8988T (cell line): ENCODE measurements around the gene RIPPLY2.
"Not testable (repeated sequence)": the region's sequence is repeated elsewhere in the genome, so short reads cannot be mapped to it uniquely, and the experiment has no call there.

Source experiments
- DNase-seq: peaks from one replicate; pipeline ENCODE4 v3.0.0; 2011

Gene RIPPLY2

DNA sequence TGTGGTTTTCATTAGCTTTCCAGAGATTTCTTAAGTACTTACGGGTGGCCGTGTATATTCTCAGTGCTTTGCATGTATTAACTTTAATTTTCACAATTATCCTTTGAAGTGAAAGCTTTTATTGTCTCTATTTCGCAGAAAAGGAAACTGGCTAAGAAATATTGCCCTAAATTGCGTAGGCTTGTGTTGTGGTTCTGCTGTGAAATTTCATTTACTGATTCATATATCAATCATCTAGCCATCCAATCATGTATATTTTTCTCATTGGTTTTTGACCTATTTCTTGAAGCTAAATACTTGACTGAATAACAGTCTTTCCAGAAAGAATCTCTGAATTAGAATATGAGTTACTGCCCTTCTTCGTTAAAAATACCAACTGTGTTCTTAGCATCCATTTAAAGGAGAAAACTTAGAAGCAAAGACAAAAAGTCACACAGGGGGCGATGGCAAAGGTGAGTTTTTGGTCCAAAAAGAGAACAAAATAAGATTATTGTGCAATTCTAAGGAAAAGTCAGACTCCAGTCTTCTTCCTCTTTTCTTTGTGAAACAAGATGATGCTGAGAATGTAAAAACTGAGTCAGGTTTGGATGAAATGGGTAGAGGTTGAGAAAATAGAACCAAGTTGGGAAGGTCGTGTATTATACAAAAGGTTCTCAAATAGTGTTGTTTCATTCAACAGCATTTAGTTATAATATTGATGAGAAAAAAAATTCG is 7.8 kb downstream of the RIPPLY2 start:
- no peak for DNase-seq

DNA sequence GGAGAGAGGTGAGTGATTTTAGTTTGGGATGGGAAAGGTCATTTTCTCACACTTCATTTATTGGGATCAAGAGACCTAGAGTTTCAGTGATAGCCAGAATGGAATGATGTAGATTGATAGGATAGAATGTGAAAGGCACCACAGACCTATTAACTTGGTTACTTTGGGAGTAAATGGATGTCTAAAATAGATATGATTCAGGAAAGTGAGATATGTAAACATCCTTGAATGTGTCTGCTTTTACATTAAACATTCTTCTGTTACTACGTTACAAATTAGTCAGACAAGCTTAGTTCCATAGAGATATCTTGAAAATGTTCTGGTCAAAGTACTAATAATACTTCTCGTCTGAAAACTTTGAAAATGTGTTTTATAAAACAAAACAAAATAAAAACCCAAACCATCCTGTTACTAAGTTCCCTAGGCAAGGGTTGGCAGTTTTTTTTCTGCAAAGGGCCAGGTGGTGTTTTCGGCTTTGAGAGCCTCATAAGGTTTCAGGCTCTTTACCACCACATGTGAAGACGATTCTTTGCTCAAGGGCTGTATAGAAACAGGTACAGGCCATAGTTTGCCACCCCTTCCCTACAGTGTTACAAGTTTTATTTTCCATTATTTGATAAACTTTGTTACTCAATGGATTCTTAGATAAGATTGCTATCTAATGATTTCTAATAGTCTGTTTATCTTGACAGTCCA is 9.8 kb downstream of the RIPPLY2 start:
- DNase-seq: no peak

DNA sequence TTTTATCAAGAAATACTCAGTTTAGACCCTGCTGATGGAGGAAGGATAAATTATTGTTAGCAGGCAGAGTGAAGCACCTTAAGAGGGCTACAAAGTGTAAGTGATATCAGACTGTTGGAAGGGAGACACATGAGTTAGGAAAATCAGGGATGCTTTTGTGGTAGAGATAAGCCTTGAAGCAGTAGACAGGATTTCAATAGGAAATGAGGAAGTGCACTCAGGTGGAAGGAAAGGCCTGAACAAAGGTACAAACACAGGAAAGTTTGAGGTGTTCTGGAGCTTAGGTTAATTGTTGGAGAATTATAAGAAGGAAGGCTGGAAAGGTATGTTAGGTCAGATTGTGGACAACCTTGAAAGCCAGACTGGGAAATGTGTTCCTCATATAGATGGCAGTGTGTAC is 13.9 kb downstream of the RIPPLY2 start:
- no peak for DNase-seq

DNA sequence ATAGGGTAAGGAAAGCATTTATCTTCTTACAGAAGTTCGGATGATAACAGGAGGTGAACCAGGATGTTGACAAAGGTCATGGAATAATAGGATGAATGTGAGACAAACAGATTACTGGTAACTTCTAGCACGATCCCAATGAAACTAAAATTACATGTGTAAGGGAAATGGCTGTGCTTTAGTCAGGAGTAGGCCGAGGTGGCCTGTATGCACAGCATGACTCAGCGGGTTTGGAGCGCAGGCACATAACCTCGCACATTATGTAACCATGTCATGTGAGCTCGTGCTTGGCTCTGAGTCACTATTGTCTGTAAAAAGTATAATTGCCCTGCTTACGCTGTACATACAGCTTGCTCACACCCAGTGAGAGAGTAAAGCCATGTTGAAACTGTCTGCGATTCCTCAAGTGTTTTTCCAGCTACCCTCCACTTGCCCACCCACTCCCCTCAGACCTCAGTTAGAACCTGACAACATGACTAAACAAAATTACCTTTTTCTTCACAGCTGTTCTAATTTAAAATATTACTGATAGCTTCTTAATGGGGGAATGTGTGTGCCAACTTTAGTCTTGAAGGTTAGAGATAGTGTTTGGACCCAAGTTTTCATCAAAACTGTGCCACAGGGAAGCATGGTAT is 14.5 kb downstream of the RIPPLY2 start:
- DNase-seq: no peak

DNA sequence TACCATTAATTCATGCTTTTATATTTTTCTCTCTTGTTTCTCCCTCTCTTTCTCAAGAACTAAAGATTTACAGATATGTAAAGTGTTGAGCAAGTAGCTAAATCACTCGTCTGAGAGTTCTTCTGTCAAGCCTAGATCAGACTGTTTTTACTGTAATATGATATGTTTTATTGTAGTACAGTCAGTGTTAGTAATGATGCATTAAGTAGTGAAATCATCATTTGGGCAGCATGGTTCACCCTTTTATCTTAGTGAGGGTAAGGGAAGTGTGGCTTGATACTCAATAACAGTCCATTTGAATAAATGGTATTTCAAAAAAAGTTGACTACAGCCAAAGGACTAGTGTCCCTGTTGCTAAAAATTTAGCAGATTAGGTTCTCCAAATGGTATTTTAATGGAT is 15.5 kb downstream of the RIPPLY2 start:
- no peak for DNase-seq

DNA sequence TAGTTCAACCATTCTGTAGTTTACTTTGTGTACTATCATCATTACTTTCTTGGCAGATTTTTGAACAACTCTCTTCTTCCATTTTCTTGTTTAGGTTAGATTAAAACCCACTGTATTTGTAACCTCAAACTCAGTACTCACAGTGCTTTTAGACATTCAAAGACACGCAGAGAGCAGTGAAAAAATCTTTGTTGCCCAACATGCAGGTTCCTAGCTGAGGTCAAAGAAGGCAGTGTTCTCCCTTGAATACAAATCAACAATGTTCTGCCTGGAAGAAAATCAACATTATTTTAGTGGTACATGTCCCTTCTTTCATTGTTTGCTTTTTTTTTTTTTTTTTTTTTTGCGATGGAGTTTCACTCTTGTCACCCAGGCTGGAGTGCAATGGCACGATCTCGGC is 17.5 kb downstream of the RIPPLY2 start:
- no peak for DNase-seq

DNA sequence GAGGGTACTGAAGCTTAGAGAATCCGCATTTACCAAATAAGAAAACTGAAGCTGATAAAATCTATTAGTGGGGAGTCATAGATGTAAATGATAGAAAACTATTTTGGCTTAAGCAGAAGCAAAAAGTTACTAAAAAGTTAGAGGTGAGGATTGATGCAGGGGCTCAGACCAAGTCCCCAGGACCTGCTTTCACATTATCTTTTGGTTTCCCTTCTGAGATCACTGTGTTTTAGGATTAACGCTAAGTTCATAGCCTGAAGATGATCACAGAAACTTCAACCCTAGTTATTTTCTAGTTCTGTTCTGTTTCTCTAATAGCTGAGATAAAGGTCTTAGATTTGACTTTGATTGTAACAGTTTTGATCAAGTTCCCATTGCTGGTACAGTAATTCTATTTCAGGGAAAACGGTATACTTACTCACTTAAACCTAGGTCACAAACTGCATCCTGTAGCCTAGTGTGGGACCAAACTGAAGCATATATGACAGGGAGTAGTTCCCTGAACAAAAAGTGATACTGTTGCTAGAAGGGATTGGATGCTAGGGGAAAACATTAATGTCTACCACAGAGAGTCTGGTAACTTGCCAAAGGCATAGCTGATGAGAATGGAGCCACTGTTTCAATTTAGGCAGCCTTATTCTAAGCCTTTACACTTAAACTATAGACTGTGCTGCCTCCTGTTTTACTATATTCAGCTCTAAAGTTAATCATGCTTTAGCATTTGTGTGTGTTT is 19.4 kb downstream of the RIPPLY2 start:
- DNase-seq: no peak

DNA sequence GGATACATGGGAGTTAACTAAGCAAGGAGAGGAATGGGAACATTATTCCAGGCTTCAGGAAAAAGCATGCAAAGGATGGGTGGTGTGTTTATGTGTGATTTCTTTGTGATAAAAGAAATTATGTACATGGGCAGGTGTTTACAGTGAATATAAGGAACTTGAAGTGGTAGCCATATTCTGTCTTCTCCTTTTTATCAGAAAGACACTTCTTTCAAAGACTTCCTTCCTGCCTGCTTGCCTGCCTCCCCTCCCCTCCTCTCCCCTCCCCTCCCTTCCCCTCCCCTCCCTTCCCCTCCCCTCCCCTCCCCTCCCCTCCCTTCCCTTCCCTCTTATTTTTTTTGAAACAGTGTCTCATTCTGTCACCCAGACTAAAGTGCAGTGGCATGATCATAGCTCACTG is 20.7 kb downstream of the RIPPLY2 start:
- DNase-seq: no peak

DNA sequence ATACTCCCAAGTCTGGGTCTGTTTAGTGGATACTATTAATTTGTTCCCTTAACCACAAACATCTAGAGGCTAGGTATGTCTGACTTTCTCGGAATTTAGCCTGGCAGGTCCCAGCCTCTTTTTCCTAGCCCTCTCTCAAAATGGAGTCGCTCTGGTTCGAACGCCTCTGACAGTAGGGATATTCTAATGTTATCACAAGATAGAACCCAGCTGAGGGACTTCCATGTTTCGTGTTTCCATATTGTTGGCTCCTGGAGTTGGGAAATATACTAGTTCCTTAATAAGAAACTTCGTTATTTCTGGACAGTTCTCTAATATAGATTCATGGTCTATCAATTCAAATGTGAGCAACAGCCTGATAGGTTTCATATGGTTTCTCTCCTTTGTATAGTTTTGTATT is 22.7 kb downstream of the RIPPLY2 start:
- DNase-seq: no peak

DNA sequence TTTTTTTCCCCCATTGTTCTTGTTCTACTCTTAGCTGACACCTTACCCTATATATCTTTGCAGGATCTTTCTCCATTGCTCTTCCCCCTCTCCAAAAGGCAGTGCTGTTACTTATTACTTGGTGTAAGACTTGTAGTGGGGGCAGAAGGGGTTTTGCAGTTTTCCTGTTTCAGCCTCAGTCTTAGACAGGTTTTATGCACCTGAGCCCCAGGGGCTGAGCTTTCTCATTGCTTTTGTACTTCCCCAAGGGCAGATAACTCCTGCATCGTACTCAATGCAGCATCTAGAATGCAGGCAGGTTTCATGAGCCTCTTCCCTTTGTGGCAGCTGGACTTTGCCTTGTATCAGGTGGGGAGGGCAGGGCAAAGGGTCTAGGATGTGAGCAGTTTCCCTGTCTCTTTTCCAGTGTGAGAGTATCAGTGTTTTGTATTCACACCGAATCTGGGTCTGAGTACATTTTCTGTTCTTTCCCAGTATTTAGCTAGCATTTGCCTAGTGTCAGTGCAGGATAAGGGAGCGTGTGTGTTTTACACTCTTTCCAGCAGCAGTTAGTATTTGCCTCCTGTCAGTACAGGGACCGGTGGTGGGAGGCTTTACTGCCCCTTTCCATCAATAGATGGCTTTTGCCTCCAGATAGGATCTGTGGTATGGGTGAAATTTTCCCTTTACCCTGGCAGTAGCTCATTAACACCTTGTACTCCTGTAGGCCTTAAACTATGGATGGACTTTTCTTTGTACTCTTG is 25.9 kb downstream of the RIPPLY2 start:
- no peak for DNase-seq

DNA sequence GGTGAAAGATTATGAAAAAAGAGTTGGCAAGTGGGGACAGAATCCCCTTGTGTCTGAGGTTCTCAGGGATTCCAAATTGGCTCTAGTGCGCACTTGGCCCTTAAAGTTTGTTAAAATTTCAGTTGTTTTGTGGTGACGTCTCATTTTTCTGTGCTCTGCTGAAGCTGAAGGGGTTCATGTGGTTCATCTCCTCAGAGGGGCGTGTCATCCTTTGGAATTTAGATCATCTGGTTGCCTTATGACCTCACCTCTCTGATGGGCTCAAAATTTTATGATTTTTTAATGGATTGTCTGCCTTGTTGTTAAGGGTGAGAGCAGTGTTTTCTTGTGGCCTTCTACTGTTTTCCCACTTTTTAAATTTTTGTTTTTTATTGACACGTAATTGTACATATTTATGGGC is 26.6 kb downstream of the RIPPLY2 start:
- DNase-seq: no peak

DNA sequence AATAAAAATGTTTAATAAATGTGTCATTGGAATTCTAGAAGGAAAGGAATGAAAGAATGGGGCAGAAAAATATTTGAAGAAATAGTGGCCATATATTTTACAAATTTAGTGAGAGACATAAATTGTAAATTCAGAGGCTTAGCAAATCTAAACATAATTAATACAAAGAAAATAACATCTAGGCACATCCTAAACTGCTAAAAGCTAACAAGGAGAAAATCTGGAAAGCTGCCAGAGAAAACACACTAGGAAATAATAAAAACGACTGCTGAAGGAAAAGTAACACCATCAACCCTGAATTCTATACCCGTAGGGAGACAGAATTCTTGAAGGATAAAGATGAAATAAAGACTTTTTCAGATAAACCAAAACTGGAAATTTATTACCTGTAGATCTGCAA is 30.1 kb downstream of the RIPPLY2 start:
- no peak for DNase-seq

DNA sequence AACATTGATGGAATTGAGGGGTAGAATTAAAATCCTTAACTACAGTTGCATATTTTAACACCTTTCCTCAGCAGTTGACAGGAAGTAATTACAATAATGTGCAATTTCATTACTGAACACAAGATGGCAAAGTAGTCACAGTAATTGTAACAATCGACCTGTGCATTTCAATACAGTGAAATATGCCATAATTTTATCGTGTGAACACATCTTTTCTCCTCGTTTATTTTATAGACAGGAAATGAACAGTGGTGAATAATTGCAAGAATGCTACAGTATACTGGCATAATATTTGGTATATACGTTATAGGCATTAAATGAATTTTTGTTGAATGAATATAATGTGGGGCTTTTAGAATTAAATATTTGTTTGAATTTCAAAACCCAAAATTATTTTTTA is 31.4 kb downstream of the RIPPLY2 start:
- no peak for DNase-seq

DNA sequence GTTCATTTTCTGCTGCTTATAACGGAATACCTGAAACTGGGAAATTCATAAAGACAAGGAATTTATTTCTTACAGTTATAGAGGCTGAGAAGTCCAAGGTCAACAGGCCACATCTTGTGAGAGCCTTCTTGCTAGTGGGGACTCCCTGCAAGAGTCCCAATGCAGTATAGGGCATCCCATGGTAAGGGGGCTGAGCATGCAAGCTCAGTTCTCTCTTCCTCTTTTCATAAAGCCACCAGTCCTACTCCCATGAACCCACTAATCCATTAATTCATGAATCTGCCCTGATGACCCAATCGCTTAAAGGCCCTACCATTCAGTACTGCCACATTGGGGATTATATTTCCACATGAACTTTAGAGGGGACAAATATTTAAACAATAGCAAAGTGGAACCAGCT is 32.8 kb downstream of the RIPPLY2 start:
- no peak for DNase-seq

DNA sequence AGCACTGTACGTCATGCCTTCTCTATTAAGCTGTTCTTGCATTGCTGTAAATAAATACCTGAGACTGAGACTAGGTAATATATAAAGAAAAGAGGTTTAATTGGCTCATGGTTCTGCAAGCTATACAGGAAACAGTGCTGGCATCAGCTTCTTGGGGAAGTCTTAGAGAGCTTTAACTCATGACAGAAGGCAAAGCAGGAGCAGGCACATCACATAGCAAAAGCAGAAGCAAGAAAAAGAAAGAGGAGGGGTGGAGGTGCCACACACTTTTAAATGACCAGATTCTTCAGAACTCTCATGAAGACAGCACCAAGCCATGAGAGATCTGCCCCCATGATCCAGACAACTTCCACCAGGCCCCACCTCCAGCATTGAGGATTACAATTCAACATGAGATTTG is 36.5 kb downstream of the RIPPLY2 start:
- DNase-seq: no peak

DNA sequence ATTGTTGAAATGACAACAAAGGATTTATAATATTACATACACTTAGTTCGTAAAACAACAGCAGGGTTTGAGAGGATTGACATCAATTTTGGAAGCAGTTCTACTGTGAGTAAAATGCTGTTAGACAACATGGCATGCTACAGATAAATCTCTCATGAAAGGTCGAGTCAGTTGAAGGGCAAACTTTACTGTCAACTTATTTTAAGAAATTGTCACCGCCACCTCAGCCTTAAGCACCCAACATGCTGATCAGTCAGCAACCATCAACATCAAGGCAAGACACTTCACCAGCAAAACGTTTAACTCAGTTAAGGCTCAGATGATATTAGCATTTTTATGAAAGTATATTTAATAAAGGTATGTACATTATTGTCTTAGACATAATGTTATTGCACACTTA is 37.4 kb downstream of the RIPPLY2 start:
- no peak for DNase-seq

DNA sequence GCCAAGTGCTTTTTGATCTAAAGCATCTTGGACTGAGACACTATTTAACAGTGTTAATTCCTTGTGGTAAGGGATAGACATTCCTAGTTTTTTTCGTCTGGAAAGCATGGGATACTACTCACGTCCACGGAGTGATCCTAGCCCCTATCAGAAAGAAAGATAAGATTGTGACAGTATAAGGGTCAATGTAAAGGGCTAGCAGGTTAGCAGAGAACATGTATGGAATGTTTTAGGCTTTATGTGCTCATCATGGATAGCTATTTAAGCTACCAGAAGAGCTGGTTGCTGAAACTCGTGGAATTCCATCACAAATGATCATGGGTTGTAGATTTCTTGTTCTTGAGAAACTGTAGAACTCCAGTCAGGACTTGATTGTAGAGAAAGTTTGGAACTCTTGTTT is 38.4 kb downstream of the RIPPLY2 start:
- no peak for DNase-seq

DNA sequence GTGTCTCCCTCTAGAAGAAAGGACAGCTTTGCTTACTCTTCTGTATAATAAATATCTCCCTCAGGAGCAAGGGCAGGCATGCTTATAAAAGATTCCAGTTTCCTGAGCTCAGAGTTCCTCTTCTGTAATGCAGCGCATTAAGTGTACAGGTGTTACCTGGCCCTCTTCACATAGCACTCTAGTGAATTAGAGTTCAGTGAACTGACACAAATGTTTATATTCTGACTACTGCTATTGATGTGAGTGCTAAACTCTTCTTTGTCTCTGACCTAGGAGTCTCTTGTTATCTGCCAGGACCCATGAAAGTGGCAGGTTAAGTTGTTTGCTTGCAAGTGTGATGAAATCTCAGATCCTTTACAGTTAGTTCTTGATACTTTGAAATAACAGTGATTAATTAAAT is 39.9 kb downstream of the RIPPLY2 start:
- DNase-seq: no peak

DNA sequence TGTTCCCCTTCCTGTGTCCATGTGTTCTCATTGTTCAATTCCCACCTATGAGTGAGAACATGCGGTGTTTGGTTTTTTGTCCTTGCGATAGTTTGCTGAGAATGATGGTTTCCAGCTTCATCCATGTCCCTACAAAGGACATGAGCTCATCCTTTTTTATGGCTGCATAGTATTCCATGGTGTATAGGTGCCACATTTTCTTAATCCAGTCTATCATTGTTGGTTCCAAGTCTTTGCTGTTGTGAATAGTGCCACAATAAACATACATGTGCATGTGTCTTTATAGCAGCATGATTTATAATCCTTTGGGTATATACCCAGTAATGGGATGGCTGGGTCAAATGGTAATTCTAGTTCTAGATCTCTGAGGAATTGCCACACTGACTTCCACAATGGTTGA is 43.9 kb downstream of the RIPPLY2 start:
- not testable (repeated sequence) for DNase-seq

DNA sequence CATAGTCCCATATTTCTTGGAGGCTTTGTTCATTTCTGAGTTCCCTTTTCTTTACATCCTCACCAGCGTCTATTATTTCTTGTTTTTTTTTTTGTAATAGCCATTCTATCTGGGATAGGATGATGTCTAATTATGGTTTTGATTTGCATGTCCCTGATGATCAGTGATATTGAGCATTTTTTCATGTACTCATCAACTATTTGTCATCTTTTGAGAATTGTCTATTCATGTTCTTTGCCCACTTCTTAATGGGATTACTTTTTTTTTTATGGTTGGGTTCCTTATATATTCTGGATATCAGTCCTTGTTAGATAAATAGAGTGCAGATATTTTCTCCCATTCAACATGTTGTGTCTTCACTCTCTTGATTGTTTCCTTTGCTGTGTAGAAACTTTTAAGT is 48.5 kb downstream of the RIPPLY2 start:
- DNase-seq: no peak

DNA sequence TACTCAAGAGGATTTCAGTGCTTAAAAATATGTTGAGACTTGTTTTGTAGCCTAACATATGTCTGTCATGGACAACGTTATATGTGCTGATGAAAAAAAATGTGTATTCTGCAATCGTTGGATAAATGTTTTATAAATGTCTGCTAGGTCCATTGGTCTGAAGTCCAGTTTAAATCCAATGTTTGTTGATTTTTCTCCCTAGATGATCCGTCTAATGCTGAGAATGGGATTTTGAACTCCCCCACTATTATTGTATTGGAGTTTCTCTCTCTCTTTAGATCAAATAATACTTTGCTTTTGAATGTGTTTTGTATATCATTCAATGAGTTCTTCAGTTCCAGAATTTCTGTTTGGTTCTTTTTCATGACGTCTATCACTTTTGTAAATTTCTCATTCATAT is 51.2 kb downstream of the RIPPLY2 start:
- no peak for DNase-seq

DNA sequence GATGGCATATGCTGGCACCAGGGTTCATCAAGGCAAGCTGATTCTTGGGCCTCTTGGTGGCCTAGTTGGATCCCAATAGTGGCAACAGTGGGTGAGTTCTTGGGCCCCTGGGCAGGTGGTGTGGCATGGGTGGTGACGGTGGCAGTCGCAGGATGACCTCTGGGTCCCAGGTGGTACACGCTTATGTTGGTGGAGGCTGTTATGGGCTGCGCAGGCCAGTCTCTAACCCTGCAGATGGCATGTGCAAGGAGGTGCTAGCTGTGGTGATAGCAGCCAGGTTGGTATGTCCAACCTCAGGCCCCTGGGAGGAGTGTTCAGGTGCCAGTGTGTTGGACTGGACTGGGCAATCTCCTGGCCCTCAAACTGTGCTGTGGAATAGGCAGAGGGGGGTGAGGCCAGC is 52.5 kb downstream of the RIPPLY2 start:
- DNase-seq: no peak
